Measurements from ENCODE around the gene HTR2C. TPM values are rescaled to one million over a fixed set of nuclear protein-coding genes. Genes with fewer than 3 reads are reported as not detected.

The HTR2C gene
- total RNA-seq, 1 donor from 2014 or later = not detected

DNA sequence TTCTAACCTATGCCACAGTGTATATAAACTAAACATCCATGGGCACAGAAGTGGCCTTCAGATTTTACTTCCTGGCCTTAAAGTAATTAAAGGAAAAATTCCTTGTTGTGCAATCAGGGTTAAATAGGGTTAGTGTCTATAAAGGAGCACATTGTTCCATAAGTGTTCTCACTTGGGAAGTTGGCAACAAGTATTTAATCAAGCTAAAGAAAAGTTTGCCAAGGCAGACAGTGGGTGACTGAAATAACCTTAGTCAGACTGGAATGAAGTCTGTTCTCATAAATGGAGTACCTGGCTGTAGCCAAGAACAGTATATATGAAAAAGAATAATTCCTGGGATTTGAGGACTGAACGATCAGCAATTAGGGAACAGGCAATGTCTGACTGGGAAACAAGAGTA is 213.6 kb downstream of the HTR2C start:
- FAIRE-seq (peak; percentile 90), DNase-seq (ENCODE audit: low read depth) (no peak)
- no peak for TF ChIP-seq EZH2 (IDR thresholded peaks at IDR 0.05; ENCODE audit: insufficient read depth, low read length)
- TF ChIP-seq, protein P1, sequence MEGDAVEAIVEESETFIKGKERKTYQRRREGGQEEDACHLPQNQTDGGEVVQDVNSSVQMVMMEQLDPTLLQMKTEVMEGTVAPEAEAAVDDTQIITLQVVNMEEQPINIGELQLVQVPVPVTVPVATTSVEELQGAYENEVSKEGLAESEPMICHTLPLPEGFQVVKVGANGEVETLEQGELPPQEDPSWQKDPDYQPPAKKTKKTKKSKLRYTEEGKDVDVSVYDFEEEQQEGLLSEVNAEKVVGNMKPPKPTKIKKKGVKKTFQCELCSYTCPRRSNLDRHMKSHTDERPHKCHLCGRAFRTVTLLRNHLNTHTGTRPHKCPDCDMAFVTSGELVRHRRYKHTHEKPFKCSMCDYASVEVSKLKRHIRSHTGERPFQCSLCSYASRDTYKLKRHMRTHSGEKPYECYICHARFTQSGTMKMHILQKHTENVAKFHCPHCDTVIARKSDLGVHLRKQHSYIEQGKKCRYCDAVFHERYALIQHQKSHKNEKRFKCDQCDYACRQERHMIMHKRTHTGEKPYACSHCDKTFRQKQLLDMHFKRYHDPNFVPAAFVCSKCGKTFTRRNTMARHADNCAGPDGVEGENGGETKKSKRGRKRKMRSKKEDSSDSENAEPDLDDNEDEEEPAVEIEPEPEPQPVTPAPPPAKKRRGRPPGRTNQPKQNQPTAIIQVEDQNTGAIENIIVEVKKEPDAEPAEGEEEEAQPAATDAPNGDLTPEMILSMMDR (IDR thresholded peaks at IDR 0.05; ENCODE audit: insufficient read depth, low read depth, low read length) = no peak
- Histone ChIP-seq H3K9me3 (ENCODE audit: insufficient read depth, low read depth, low read length) (no peaks in the 10 kb centered on the region), H3K27ac (ENCODE audit: low read depth, low read length) (no peak overlapping the region), H3K27me3 (ENCODE audit: insufficient read depth, low read length) (no peaks in the 10 kb centered on the region), H3K4me3 (ENCODE audit: insufficient read depth, low read depth, low read length) (no peak overlapping the region), H2AFZ (ENCODE audit: low read depth, low read length) (no peak overlapping the region), H3K36me3 (ENCODE audit: insufficient read depth, low read length) (no peaks in the 10 kb centered on the region), H3K9ac (ENCODE audit: low read length) (no peak overlapping the region), H3K4me2 (ENCODE audit: low read length) (no peak overlapping the region), H3K4me1 (ENCODE audit: insufficient read depth, low read length) (no peaks in the 10 kb centered on the region), H3K79me2 (ENCODE audit: insufficient read depth, low read length) (no peaks in the 10 kb centered on the region), H4K20me1 (ENCODE audit: insufficient read depth, low read length) (no peaks in the 10 kb centered on the region)
- Mint-ChIP-seq H3K27me3 (ENCODE audit: low read depth, unreplicated experiment) (no peaks in the 10 kb centered on the region), H3K9me3 (ENCODE audit: unreplicated experiment) (no peaks in the 10 kb centered on the region), H3K36me3 (ENCODE audit: low read depth, unreplicated experiment) (no peaks in the 10 kb centered on the region), H3K4me1 (ENCODE audit: low read depth, unreplicated experiment) (peaks cover 3% of the 10 kb centered on the region), H3K27ac (ENCODE audit: unreplicated experiment) (no peak overlapping the region), H3K4me3 (ENCODE audit: unreplicated experiment) (no peak overlapping the region)

DNA sequence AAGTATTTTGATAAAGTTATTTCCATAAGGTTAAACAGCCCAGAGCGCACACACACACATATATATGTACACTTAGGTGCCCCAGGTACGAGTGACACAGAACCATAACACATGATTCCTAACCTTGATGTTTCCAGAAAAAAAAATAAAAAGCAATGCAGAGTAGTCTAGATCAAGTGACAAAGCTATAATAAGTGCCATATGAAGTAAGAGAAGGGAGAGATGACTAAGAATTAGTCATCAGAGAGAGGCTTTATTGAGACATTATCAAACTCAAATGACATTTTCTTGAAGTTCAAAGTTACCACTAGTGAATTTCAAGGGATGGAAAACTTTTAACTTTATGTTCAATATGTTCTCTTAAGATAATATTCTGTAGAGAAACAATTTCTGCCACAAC is 215.0 kb downstream of the HTR2C start:
- H3K9me3 ChIP-seq (ENCODE audit: insufficient read depth, low read depth, low read length) = no peaks in the 10 kb centered on the region
- H3K4me3 ChIP-seq (ENCODE audit: insufficient read depth, low read depth, low read length) = no peak overlapping the region
- Mint-ChIP-seq H3K27ac (ENCODE audit: unreplicated experiment) (no peak overlapping the region), H3K9me3 (ENCODE audit: unreplicated experiment) (no peaks in the 10 kb centered on the region), H3K4me3 (ENCODE audit: unreplicated experiment) (no peak overlapping the region), H3K27me3 (ENCODE audit: low read depth, unreplicated experiment) (no peaks in the 10 kb centered on the region), H3K4me1 (ENCODE audit: low read depth, unreplicated experiment) (peaks cover 3% of the 10 kb centered on the region), H3K36me3 (ENCODE audit: low read depth, unreplicated experiment) (no peaks in the 10 kb centered on the region)
- no peaks in the 10 kb centered on the region for H4K20me1 ChIP-seq (ENCODE audit: insufficient read depth, low read length)
- no peak overlapping the region for H3K27ac ChIP-seq (ENCODE audit: low read depth, low read length)
- H3K36me3 ChIP-seq (ENCODE audit: insufficient read depth, low read length) = no peaks in the 10 kb centered on the region
- H3K4me1 ChIP-seq (ENCODE audit: insufficient read depth, low read length) = no peaks in the 10 kb centered on the region
- no peak overlapping the region for H3K9ac ChIP-seq (ENCODE audit: low read length)
- no peak overlapping the region for H2AFZ ChIP-seq (ENCODE audit: low read depth, low read length)
- H3K27me3 ChIP-seq (ENCODE audit: insufficient read depth, low read length) = no peaks in the 10 kb centered on the region
- no peaks in the 10 kb centered on the region for H3K79me2 ChIP-seq (ENCODE audit: insufficient read depth, low read length)
- no peak for TF ChIP-seq EZH2 (IDR thresholded peaks at IDR 0.05; ENCODE audit: insufficient read depth, low read length)
- TF ChIP-seq, protein P1 (IDR thresholded peaks at IDR 0.05; ENCODE audit: insufficient read depth, low read depth, low read length) = no peak
- DNase-seq (ENCODE audit: low read depth) (no peak), FAIRE-seq (no peak)
- no peak overlapping the region for H3K4me2 ChIP-seq (ENCODE audit: low read length)

DNA sequence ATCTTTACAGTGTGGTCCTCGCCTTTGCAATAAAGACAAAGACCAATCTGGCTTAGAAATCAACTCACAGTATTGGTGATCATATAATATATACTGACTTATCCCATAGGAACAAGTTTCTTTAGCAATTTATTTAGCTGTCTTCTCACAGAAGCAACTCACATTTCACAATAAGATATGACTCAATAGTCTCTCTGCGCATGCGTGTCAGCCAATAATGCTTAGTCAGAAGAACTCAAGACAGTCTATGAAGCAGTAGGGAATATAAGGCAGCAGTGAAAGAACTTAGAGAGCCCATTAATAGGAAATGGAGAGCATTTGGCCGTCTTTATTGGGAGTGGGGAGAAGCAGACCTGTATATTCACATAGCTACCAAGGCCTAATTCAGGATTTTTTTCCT is 216.8 kb downstream of the HTR2C start:
- no peaks in the 10 kb centered on the region for H3K27me3 Mint-ChIP-seq (ENCODE audit: low read depth, unreplicated experiment)
- H3K4me3 ChIP-seq (ENCODE audit: insufficient read depth, low read depth, low read length) = no peak overlapping the region
- no peak overlapping the region for H3K4me3 Mint-ChIP-seq (ENCODE audit: unreplicated experiment)
- peak; percentile 71 for FAIRE-seq
- no peak overlapping the region for H3K27ac ChIP-seq (ENCODE audit: low read depth, low read length)
- peaks cover 3% of the 10 kb centered on the region for H3K4me1 Mint-ChIP-seq (ENCODE audit: low read depth, unreplicated experiment)
- no peaks in the 10 kb centered on the region for H3K36me3 ChIP-seq (ENCODE audit: insufficient read depth, low read length)
- peak; percentile 2 for DNase-seq (ENCODE audit: low read depth)
- no peaks in the 10 kb centered on the region for H4K20me1 ChIP-seq (ENCODE audit: insufficient read depth, low read length)
- H3K36me3 Mint-ChIP-seq (ENCODE audit: low read depth, unreplicated experiment) = no peaks in the 10 kb centered on the region
- TF ChIP-seq EZH2 (IDR thresholded peaks at IDR 0.05; ENCODE audit: insufficient read depth, low read length) = no peak
- TF ChIP-seq, protein P1 (IDR thresholded peaks at IDR 0.05; ENCODE audit: insufficient read depth, low read depth, low read length) = no peak
- no peaks in the 10 kb centered on the region for H3K9me3 Mint-ChIP-seq (ENCODE audit: unreplicated experiment)
- no peaks in the 10 kb centered on the region for H3K27me3 ChIP-seq (ENCODE audit: insufficient read depth, low read length)
- H3K27ac Mint-ChIP-seq (ENCODE audit: unreplicated experiment) = no peak overlapping the region
- no peak overlapping the region for H3K4me2 ChIP-seq (ENCODE audit: low read length)
- no peak overlapping the region for H2AFZ ChIP-seq (ENCODE audit: low read depth, low read length)
- no peaks in the 10 kb centered on the region for H3K4me1 ChIP-seq (ENCODE audit: insufficient read depth, low read length)
- no peaks in the 10 kb centered on the region for H3K79me2 ChIP-seq (ENCODE audit: insufficient read depth, low read length)
- H3K9ac ChIP-seq (ENCODE audit: low read length) = no peak overlapping the region
- no peaks in the 10 kb centered on the region for H3K9me3 ChIP-seq (ENCODE audit: insufficient read depth, low read depth, low read length)

Measured in astrocyte (in vitro differentiated cells and primary cell).